ENCODE measurements around the gene MSRB3. TPM values are rescaled to one million over a fixed set of nuclear protein-coding genes. Genes with fewer than 3 reads are reported as not detected.

MSRB3 gene
- total RNA-seq, 1 experiment from 2014 or later, result 1.1 TPM

- Mint-ChIP-seq H3K27me3 (ENCODE audit: low read depth) (peaks cover 2% of the 10 kb centered on the region), H3K9me3 (no peaks in the 10 kb centered on the region), H3K27ac (no peak overlapping the region), H3K36me3 (ENCODE audit: insufficient read depth in 1 of 3, low read depth in 3 of 3) (no peaks in the 10 kb centered on the region), H3K4me3 (no peak overlapping the region), H3K4me1 (peaks cover 5 to 19% of the 10 kb centered on the region in 2 experiments; a peak in 3 of 4 replicates)
- no peak overlapping the region for H2BK5ac ChIP-seq (ENCODE audit: insufficient read length, low read length)
- no peak overlapping the region for H3K9ac ChIP-seq (ENCODE audit: extremely low read depth, insufficient read length, low read length)
- whole genome bisulfite sequencing (ENCODE audit: extremely low coverage, insufficient read length, low lambda C conversion rate), result no CpG with 5 or more reads among the region's 4 CpGs
- no peak overlapping the region for H3K18ac ChIP-seq (ENCODE audit: insufficient read length, low read depth, low read length)
- no peak for TF ChIP-seq CTCF (conservative IDR thresholded peaks at IDR 0.05)
- H3T11ph ChIP-seq (ENCODE audit: low read length), result no peak overlapping the region
- no peak overlapping the region for H3K14ac ChIP-seq (ENCODE audit: insufficient read depth, low read length)
- H2BK15ac ChIP-seq (ENCODE audit: low read depth, low read length), result no peak overlapping the region
- no peaks in the 10 kb centered on the region for H3K9me3 ChIP-seq (ENCODE audit: control insufficient read depth, low read depth, low read length)
- H3K79me2 ChIP-seq (ENCODE audit: insufficient read depth, low read length), result no peaks in the 10 kb centered on the region
- no peak overlapping the region for H2AK5ac ChIP-seq (ENCODE audit: insufficient read length, low read length)
- H2AFZ ChIP-seq (ENCODE audit: low read length), result no peak overlapping the region
- H2BK20ac ChIP-seq (ENCODE audit: low read depth, low read length, poor library complexity, severe bottlenecking), result no peak overlapping the region
- H3K4me2 ChIP-seq (ENCODE audit: insufficient read depth, insufficient read length, low read length), result no peak overlapping the region
- H3K27me3 ChIP-seq (ENCODE audit: insufficient read depth, low read length), result no peaks in the 10 kb centered on the region; the same call in 1 of the 2 replicates
- H3K4ac ChIP-seq (ENCODE audit: low read depth, low read length), result no peak overlapping the region
- no peak overlapping the region for H3K23ac ChIP-seq (ENCODE audit: insufficient read length, low read depth, low read length)
- DNase-seq, result no peak
- no peak overlapping the region for H4K5ac ChIP-seq (ENCODE audit: insufficient read length, low read depth, low read length)
- H3K4me1 ChIP-seq (ENCODE audit: insufficient read depth, low read length), result 0 out of 2 replicates have a peak, but pooled peaks cover 5% of the 10 kb centered on the region
- H3K79me1 ChIP-seq (ENCODE audit: insufficient read depth, low read depth, low read length, poor library complexity, severe bottlenecking), result no peaks in the 10 kb centered on the region
- no peak overlapping the region for H4K8ac ChIP-seq (replicated peaks; ENCODE audit: insufficient read length, low read depth, low read length)
- H2BK12ac ChIP-seq (ENCODE audit: insufficient read length, low read depth, low read length), result no peak overlapping the region
- H4K20me1 ChIP-seq (ENCODE audit: control insufficient read depth, insufficient read depth, insufficient read length), result no peaks in the 10 kb centered on the region
- no peak overlapping the region for H3K56ac ChIP-seq (ENCODE audit: insufficient read length, low read depth, low read length)
- no peak overlapping the region for H2BK120ac ChIP-seq (ENCODE audit: low read depth, low read length, poor library complexity, severe bottlenecking)
- no peak overlapping the region for H4K91ac ChIP-seq (ENCODE audit: insufficient read length, low read depth, low read length)
- no peak overlapping the region for H3K27ac ChIP-seq (ENCODE audit: insufficient read length, low read depth, low read length)
- no peaks in the 10 kb centered on the region for H3K23me2 ChIP-seq (ENCODE audit: insufficient read length, low read depth, low read length, poor library complexity, severe bottlenecking)
Measured at GRCh38 chr12:65497660-65498059, 219.2 kb downstream of the MSRB3 start.
